GM18499 (cell line): ENCODE results near the gene SSC4D.

Source experiments
- ATAC-seq: cut with Tn5 transposase; IDR thresholded peaks from one replicate; pipeline ENCODE4 v1.9.1; 2021; ENCODE audit warnings: moderate number of reproducible peaks; ENCODE audit not compliant: insufficient read depth, unreplicated experiment

The SSC4D gene

GRCh38 chr7:76357475-76358010 lies 52.0 kb downstream of the SSC4D start:
- no peak for ATAC-seq

DNA sequence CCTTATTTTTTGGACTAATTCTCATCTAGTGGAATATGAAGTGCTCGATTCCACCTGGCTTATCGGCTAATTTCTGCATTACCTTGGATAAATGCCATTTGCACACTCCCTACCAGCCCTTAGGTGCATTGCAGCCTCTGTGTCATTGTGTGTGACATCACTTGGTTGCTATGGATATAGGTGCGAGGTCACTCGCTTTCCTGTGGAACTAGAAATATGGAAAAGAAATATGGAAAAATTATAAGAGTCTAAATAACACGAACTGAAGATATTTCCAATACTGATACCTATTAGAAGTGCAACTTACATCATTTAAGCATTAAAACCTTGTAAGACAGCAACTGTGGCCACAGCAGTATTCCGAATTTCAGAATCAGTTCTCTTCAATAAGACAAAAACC lies 52.7 kb downstream of the SSC4D start:
- ATAC-seq: no peak

GRCh38 chr7:76356115-76356514 lies 53.4 kb downstream of the SSC4D start:
- no peak for ATAC-seq

DNA sequence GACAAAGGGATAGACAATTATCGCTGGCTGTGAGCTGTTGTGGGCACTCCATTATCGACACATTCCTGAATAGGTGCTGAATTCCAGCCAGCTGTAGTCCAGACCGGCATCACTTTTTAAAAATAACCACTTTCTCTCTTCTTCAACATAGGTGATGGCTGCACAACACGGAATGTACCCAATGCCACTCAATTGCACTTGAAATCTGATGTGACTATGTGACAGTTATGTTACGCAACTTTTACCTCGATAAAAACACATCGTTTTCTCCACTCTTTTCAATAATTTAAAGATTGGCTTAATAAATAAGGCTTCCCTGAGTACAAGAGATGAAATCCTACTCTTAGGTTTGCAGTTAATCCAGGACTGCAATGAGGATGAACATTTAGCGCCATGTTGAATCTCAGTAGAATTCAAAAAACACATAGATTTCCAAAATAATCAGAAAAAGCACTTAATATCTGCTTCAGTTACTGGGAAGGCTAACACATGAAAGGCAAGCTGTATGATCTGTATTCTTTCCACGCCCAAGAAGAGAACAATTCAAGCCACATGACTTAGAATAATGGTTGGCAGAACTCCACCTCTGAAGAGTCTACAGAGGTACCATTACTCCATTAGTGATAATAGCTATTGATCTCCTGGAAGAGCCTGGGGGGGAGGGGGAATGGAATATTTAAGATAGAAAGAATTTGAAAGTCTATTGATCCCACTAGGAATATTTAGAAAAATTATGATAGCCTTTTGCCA lies 54.3 kb downstream of the SSC4D start:
- ATAC-seq: no peak

DNA sequence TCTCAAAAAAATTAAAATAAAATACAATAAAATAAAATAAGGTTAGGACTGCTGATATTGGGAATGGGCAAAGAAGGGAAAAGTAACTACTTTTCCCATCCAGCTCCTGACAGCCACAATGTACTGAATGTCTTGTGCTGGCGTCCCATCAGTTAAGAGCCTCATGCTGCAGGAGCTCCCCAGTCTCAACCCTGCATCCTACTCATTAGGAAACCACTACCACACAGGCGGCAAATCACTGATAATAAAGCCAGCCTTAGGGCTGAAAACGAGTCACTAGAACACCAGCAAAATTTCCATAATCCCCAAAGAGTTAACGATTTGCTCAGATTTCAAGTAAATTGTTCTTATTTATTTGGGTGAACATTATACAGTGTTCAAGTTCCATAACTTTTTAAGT lies 55.0 kb downstream of the SSC4D start:
- no peak for ATAC-seq

- ATAC-seq: no peak
These were observed 55.8 kb downstream of the SSC4D start for GRCh38 chr7:76353744-76354143.

- no peak for ATAC-seq
These were observed 57.3 kb downstream of the SSC4D start for GRCh38 chr7:76352193-76352592.

DNA sequence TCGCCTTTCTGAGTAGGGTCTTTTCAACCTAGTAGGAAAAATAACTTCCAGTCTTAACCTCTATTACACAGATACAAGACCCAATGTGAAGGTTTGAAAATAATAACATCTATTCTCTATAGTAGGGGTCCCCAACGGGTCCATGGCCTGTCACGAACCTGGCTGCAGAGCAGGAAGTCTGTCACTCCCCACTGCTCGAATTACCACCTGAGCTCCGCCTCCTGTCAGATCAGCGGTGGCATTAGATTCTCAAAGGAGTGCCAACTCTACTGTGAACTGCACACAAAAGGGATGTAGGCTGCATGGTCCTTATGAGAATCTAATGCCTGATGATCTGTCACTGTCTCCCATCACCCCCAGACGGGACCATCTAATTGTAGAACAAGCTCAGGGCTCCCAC lies 58.1 kb downstream of the SSC4D start:
- ATAC-seq: no peak

- ATAC-seq: no peak
These were observed 60.1 kb downstream of the SSC4D start for GRCh38 chr7:76349313-76349885.

- no peak for ATAC-seq
These were observed 61.8 kb downstream of the SSC4D start for GRCh38 chr7:76347710-76348109.

DNA sequence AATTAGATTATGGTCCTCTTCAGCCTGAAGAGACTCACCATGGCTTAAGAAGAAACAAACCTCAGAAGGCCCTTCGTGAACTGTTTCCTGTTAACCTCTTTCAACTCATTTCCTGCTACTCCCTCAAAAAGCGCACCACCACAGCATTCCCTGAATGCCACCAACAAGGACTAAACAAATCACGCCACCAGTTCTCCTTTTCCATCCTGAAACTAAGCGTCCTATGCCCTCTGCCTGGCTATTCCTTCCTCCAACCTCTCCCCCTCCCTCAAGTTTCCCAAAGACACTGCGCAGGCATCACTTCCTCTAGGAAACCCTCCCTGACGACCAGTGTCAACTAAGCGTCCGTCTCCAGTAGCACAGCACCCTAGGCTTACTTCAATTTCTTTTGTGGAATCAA lies 62.7 kb downstream of the SSC4D start:
- ATAC-seq: no peak

GRCh38 chr7:76346097-76346496 lies 63.4 kb downstream of the SSC4D start:
- no peak for ATAC-seq

- ATAC-seq: no peak
These were observed 65.6 kb downstream of the SSC4D start for GRCh38 chr7:76343931-76344321.

- ATAC-seq: no peak
These were observed 66.1 kb downstream of the SSC4D start for GRCh38 chr7:76343294-76343930.

GRCh38 chr7:76342222-76342621 lies 67.3 kb downstream of the SSC4D start:
- no peak for ATAC-seq

- ATAC-seq: no peak
These were observed 68.8 kb downstream of the SSC4D start for GRCh38 chr7:76340617-76341131.
